Measurements from ENCODE around the gene CHD2.

CHD2 gene

DNA sequence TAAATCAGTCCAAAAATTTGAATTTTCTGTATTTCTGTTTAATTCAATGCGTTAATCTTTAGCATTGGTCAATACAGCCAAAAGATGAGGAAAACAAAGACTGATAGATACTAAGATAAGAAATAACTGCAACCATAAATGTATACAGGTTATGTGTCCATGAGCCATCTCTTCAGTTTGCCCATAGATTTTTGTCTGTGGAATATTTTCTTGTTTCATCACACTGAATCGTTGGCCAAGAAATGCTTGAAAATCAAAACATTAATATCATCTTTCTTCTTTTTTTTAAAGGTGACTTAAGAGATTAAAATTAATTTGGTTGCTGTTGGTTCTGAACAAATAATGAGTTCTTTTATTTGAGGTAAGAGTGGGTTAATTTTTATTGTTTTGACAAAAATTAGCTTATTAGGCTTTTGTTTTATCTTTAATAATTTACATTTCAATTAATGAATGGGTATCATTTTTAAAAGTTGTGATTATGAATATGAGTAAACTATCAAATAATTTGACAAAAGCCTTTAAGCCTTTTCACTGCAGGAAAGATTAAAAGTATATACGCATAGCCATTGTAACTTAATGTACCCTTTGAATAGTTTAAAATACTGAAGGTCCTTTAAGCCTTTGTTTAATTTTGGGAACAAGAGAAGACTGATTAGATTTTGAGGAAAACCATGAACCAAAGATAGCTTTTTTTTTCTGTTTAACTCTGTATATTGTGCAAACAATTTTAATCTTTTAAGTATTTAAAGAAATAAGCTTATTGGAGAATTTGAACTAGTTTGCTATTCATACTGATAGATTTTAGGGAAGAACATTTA is 14.7 kb upstream of the CHD2 start:
- DNase-seq (ENCODE audit: low spot score) = no peak

DNA sequence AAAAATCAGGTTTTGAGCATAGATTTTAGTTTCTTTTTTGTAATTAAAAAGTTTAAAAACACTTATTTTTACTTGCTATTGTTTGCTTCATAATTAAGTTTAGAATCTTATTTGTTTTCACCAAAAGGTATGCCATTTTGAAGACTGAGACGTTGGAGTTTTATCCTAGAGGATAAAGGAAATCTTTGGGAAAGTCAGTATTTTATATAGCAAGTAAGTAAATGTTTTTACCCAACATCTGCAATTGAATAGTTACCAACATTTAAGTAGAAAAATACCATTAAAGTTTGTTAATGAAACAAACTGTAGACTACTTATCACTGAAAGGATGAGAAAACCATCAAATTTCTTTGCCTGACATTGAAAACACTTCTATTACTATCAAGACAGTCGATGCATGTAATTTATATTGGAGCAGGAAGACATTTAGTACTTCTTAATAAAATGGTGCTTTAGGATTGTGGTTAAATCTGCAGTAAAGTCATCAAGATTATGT is 14.0 kb upstream of the CHD2 start:
- no peak for DNase-seq (ENCODE audit: low spot score)

DNA sequence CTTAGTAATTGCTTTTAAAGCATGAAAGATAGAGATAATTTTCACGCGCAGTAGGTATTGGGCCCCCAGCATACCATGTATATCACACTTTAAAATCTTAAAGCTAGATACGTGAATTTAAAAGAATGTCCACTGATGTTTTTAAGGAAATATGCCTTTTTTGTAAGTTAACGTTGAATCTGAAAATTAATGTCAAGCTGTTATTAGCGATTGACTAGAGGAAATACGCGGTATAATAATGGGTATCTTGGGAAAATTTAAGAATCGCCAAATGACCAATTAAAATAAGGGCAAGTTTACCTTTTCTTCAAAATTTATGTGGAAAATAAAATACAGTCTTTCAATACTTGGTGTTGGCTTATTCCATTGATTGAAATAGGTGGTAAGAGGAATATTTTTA is 13.3 kb upstream of the CHD2 start:
- no peak for DNase-seq (ENCODE audit: low spot score)

DNA sequence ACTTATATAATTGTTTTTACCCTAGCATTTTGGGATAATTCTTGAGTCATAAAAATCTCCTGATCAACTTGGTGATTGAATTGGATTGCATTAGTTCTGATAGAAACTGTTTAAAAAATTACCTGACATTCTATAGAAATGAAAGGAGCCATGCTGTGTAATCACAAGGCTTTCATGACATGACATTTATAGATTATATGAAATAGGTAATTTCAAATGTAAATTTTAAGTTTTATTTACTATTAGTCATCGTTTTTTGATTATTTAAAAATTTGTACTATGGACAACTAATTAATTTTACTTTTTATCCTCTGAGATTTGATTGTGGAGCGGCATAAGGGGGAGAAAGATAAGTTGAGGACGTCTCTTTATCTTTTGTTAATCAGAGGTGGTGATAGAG is 12.3 kb upstream of the CHD2 start:
- DNase-seq (ENCODE audit: low spot score) = no peak

DNA sequence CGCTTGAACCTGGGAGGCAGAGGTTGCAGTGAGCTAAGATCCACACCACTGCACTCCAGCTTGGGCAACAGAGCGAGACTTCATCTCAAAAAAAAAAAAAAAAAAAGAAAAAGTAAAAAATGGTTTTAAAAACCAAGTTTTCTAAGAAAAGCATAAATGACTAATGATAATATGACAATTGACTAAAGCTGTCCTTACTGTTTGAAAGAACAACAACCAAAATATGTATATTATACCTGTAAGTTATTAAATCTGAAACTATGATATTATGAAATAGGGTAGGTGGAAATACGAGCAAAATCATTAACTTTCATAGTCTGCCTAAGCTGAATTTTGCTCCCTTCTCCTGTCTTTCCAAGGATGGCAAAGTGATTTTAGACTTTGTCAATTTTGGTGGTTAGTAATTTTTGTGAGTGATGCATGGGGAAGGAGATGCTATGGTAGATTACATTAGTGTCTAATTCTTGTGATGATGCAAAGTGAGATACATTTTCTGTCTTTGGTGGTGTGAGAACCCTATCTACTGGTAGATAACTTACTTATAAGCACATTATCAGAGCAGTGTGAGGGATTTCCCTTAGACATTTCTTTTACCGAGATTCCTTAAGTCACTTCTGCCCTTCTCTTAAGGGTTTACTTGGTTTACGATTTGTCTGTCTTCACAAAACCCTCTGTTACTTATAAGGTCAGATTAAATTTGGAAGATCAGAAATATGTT is 10.6 kb upstream of the CHD2 start:
- no peak for DNase-seq (ENCODE audit: low spot score)

DNA sequence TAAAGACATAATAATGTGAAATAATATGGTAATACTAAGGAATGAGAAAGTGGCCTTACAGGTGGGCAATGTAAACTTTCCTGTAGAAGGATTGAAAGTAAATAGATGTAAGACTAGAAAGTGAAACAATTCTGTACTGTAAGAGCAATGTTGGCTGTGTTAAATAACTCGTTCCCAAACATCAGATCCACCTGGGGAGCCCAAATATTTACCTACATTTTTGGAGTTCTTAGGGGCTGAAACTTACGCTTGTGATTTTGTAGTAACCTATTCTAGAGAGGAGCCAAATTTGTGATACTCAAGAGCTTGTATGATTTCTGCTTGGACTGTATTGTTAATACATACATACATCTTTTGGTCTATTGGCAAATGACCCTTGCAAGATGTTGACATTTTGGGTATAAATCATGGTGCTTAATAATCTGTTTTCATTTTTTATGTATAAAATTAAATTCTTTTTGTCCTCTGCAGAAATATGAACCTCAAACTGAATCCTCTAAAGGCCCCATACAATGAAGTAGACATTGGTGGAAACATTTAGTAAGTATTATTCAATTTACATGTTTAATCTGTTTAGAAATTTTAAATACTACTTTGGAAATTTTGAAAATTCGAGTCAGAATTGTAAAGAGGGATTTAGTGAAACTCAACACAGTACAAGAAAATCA is 8.5 kb upstream of the CHD2 start:
- DNase-seq (ENCODE audit: low spot score) = no peak

DNA sequence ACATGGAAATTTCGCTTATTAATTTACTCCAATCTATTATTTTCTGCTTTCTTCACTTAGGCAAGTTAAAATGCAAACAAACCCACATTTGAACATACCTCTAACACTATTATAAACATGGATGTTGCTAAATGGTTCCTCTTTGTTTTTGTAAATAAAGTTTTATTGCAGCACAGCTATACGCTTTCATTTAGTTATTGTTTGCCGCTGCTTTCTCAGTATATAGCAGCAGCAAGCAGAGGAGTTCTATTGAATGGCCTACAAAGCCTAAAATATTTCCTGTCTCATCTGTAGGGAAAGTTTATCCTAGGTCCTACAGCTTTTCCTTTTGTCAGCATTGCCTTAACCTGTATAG is 7.9 kb upstream of the CHD2 start:
- no peak for DNase-seq (ENCODE audit: low spot score)

DNA sequence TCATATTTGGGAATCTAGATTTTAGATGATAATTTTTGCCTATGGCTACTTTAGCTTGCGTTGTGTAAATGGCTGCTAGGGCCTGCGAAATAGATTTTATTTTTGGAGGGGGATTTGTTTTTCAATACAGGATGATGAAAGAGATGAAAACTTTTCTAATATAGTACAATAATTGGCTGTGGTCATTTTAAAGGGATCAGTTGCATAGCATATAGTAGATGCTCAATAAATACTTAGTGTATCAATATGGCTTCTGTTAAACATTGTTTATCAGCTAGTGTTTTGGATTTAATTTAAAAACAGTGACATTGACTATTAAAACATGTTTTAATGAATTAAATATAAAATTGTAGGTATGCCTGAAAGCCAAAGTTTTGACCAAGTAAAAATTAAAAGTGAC is 6.9 kb upstream of the CHD2 start:
- no peak for DNase-seq (ENCODE audit: low spot score)

DNA sequence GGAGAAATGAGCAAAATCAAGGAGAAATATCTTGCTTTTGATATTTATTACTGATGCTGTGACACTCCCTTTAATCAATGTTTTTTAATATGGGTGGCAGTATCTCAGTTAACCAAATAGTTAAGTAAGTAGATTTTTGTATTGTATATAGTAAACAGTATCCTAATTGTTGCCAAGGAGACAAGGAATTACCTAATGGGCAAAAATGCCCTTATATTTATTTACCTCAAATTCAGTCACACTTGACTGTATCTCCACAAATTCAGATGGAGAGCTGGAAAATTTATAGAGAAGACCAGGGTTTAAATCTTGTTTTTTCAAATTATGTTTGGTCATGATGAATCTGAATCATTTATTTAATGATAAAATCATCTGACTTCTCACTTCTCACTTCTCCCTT is 3.6 kb upstream of the CHD2 start:
- DNase-seq (ENCODE audit: low spot score) = no peak

DNA sequence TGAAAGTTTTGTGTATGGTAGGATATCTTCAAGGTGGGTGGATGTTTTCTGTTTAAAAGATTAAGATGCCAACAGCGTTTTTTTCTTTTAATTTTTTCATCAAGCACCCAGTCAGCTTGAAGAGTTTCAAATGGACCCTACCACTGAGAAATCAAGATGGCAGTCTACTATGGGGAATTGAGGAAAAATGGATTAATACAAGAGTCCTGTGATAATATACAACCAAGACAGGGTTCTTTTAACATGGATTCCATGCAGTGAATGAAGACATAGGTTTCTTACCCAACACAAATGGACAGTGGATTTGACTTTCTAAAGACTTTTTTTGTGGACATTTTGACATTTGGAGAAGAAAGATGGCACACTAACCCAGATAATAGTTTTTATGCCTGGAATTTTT is 2.5 kb upstream of the CHD2 start:
- no peak for DNase-seq (ENCODE audit: low spot score)

DNA sequence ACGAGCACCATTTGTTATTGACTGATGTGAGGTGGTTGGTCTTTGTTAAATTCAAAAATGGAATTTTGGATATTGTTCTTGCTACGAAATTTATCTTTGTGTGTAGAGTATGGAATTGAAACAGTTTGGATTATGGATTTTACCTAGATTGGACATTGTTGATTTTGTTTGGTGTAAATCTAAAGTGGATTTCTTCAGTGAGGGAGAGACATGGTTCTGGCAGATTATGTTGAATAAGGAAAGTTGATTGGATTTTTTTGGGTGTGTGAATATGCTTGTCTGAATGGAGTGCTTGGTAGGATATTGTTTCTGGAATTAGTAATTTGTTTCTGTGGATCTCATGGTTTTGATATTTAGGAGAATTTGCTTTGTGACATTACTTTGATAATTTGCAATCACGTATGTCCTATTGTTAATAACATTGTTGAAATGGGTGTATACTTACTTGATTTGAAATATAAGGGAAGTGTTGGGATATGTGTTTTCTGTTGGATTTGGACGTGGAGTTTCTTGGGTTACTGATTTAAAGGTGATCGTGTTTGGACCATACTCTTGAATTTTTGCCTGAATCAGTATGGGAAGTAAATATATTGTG is 1.0 kb upstream of the CHD2 start:
- DNase-seq (ENCODE audit: low spot score) = no peak

DNA sequence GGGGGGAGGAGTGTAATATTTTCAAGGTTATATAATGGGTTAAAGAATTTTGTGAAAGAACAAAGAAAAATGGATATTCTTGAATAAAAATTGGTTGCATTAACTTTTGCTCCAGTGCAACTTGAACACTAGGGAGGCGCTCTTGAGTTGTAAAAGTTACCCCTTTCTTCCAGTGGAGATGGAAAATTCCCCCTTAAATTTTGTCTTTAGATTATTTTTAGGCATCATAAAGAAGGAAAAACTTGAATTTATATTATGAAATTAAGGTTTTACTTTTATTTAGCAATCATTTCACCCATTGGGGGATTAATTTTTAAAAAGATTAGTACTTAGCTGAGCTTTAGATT is 550 bp upstream of the CHD2 start:
- no peak for DNase-seq (ENCODE audit: low spot score)

DNA sequence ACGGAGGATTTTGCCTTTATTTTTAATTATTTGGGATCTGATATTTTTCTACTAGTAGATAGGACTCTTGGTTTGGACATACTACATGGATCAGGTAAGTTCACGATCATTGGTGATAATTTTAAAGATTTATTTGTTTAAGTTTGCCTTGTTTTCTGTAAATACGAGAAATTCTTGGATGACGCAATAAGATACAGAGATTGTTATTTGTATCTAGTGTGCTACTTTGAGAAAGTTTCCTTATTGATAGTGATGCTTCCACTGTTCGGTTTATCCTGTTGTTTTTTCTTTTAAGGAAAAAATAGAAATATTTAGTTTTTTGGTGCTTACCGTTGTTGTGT is 577 bp downstream of the CHD2 start:
- DNase-seq (ENCODE audit: low spot score) = no peak

DNA sequence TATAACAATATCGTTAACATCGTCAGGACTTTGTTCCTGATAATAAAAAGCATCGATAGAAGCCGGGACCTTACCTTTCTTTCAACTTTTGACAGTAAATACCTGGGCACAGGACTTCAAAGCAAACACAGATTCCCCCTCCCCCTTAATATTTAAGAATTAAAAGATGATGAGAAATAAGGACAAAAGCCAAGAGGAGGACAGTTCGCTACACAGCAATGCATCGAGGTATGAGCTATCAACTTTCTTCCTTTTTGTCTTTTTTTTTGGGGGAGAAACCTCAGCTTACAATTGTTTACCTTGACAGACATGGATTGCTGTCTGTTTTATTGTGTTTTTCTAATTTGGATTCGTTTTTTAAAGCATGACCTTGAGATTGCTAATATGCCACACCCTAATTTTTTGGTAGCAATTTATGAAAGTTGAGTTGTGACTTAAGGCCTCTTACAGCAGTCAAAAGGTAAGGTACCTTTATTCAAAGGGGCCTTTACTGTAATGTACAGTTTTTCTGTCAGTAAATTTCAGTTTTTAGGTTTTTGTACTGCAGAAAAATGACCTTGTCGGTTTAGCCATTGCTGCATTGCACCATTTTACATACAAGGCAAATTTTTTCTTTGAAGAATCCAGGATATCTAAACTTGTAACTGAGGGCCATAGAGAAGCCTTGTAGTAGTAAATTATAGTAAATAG is 1.1 kb downstream of the CHD2 start:
- DNase-seq (ENCODE audit: low spot score) = no peak

DNA sequence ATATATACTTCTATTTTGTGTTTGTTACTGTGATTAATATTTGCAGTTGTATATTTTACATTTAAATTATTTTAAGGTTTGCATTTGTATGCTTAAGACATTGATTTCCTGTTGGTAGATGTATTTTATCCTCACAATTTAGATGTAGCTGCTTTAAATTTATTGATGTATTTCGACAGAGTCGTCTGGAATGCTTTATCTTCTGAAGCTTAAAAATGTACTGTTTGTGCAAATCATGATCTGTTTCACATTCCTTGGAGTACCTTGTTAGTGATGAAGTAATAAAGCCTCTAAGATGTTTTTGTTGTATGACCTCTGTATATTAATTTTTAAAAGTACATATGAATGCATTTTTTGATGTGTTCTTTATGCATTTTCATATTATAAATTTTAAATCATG is 1.9 kb downstream of the CHD2 start:
- no peak for DNase-seq (ENCODE audit: low spot score)

DNA sequence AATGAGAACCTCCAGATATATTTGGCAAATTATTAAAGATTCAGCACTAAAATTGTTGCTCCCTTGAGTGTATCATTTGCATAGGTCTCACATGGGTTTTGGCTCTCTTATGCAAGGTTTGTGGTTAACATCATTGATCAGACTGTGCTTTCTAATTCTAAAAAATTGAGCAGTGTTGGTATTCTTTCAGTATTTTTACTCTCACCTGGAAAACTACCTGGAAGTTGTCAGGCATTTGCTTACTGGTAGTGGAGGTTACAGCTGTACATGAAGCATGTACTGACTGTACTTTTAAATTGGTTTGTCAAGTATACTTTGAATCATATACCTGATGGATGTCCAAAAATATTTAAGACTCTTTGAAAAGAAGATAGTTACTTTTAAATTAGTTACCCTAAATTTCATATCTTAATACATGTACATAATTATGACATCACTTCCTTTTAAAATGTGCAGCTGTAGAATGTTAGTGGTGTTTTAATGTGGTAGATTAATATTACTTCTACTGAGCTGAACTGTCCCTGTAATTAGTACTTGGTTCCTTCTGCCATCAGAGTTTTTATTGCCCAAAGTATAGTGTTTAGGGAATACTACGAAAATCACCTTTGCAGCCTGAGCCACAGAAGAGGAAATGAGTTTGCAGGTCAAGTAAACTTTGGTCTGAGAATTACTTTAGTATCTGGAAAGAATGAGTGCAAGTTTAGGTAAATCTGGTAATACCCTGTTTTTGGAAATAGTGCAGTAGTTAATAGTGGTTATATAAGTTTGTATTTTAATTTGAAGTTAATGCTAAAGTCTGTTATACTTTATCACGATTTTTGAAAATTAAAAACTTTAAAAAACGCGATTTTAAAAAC is 2.8 kb downstream of the CHD2 start:
- DNase-seq (ENCODE audit: low spot score) = no peak

DNA sequence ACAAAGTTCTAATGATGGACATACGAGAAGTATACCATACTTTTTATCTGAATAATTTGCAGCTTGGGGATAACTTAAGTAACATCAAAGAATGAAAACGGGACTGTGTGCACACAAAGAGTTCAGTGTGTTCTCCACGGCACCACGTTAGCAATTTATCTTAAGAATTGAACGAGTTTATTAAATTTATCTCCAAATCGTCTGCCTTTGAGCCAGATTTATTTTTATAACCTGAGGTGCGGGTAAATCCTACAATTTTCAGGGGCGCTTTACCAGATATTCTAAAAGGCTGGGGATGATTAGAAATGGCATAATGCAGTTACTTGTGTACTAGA is 3.5 kb downstream of the CHD2 start:
- no peak for DNase-seq (ENCODE audit: low spot score)

DNA sequence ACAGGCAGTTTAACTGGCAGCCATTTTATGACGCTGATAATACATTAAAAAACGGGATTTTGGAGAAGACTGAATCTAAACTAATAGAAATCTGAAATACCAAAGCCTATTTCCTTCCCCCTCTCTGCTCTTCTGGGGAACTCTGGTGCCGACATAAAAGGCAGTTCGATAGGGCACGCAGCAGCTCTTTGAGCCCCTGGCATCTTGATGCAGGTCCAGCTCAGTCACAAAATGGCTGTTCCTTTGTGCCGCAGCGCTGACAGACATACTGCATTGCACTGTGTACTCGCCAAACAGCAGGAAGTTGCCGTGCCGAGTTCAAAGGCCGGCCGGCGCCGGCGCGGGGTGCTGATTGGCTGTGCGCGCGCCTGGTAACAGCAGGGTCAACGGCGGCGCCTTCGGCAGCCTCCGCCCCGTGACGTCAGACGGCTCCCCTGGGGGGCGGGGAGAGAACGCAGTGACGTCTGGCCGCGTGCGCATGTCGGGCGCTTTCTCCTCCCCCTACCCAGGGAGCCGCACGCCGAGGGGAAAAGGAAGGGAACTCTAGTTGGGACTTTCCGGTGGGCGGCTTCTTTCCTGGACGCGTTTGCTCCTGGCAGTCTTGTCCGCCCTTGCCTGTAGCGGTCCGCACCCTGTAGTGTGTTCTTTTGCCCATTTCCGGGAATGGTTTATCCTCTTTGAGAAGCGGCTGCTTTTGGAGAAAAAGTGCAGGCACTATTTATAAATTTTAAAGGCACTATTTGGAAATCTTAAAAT is 4.0 kb downstream of the CHD2 start:
- DNase-seq (ENCODE audit: low spot score) = peak; percentile 98

DNA sequence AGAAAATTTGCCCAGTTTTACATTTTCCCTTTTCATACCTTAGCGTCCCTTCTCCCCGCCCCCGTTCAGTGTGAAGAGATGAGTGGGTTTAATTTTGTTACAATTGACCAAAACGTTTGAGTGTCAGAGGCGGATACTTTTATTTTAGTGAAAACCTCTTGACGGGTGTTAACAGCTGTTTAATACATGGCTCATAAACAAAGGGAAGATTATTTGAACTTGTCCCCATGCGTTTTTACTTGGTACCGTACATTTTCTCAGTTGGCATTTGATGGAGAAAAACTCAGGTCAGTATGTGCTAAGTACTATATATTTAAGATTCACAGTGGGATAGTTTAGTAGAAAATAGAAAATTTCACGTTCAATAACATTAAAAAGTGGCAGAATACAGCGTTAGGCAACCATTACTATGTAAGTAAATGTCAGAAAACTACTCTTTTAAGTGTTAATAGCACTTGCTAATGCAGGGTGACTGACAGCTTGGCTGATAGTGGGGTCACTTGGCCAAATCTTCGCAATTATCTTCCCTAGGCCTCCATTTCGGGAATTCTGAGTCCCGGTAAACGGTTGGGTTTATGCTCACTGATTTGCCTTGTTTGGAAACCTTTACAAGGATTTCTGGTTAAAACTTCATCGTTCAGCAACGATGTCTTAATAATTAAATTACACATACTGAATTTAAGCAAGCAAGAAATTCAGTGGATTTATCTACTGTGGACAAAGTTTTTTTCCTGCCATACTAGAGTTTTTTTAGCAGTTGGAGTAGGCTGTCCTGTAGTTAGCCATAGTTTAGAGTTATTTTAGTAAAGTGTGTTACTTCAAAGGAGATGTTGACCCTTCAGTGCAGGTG is 4.8 kb downstream of the CHD2 start:
- DNase-seq (ENCODE audit: low spot score) = no peak

Measured in SK-N-DZ (cell line).